GM18502 (cell line): Measurements from ENCODE around the gene ABCD3.
"Not testable (repeated sequence)": the region's sequence is repeated elsewhere in the genome, so short reads cannot be mapped to it uniquely, and the experiment has no call there.

Experiments
- ATAC-seq: cut with Tn5 transposase; IDR thresholded peaks from one replicate; pipeline ENCODE4 v1.9.1; 2021; ENCODE audit warnings: mild to moderate bottlenecking; ENCODE audit not compliant: unreplicated experiment, poor library complexity

ABCD3 gene

DNA sequence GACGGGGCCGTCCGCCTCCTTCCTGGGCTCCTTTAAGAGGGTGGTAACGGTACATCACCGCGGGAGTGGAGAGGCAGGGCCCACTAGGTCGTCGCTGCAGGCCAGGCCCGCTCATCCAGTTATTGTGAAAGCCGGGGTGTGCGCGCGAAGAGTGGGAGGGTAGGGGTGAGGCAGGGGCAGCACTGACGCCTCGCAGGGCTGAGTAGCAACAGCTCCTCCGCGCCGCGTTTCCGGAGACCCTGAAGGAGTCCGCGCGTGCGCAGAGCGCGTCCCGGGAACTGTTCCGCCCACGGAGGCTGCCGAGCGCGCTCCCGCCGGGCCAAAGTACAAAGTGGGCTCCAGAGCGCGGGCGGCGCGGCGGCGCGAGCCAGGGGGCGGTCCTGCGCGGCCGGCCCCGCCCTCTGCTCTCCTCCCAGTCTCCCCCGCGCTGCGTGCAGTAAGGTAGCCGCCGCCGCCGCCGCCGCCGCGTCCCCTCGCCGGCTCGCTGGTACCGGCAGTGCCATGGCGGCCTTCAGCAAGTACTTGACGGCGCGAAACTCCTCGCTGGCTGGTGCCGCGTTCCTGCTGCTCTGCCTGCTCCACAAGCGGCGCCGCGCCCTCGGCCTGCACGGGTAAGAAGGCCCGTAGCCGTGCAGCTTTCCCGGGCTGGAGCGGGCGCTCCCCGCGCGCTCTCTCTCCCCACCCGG lies at the start of gene ABCD3:
TSS of gene ABCD3 (plus strand) at position 412 of the 686 bp plus-strand sequence. CDS start at position 502, 90 bp downstream.
- peak; percentile 97 for ATAC-seq

DNA sequence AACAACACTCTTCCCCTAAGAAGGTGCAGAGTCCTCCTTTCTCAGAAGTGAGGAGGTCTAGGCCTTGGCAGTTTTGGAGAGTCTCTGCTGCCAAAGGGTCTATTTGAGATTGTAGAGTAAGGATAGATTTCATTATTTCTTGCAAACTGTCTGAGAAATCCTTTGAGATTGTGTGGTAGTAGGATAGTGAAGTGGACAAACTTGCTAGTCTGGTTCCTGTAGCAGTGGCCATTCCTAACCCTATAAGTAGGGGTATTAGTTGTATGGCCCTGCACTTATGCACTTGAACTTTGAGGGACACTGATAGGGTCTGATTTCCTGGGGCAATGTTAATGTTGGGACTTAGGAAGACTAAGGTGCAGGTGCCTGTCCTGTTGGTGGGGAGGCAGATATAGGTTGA lies 45.4 kb upstream of the ABCD3 start:
- not testable (repeated sequence) for ATAC-seq

DNA sequence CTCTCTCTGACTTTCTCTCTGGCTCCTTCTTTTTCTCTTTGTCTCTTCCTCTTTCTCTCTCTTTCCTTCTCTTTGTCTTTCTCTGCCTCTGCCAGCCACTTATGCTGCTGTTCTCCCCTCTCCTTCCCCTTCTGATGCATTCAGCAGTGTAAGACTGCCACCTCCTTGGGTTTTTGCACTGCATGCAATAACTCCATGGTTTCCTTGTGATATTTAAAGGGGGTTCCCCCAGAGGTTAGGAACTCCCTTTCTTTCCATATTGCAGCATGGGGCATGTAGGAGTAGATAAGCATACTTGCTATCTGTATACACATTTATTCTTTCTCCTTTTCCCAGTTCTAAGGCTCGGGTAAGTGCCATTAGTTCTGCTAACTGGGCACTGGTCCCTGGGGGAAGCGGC lies 44.9 kb upstream of the ABCD3 start:
- ATAC-seq, result not testable (repeated sequence)

DNA sequence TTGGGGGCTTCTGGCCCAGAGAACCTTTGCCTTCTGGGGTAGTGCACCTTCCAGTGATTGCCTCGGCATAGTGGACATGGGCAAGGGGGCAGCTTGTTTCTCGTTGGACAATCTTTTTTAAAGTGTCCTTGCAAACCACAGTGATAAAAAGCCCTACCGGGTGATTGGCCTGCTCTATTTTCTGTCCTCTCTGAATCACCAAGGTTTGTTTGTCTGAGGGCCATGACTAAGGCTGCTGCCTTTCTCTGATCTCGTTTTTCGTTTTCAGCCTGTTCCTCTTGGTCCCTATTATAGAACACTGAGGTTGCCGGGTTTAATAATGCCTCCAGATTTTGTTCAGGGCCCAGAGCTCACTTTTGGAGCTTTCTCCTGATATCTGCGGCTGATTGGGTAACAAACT lies 42.5 kb upstream of the ABCD3 start:
- not testable (repeated sequence) for ATAC-seq

DNA sequence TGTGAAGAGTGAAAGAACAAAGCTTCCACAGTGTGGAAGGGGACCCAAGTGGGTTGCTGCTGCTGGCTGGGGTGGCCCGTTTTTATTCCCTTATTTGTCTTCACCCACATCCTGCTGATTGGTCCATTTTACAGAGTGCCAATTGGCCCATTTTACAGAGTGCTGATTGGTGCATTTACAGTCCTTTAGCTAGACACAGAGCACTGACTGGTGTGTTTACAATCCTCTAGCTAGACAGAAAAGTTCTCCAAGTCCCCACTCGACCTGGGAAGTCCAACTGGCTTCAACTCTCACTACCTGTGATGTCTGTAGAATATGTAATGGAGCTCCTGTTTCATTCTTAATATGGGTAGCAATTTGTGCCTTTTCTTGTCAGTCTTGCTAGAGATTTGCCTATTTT lies 39.7 kb upstream of the ABCD3 start:
- ATAC-seq, result not testable (repeated sequence)

DNA sequence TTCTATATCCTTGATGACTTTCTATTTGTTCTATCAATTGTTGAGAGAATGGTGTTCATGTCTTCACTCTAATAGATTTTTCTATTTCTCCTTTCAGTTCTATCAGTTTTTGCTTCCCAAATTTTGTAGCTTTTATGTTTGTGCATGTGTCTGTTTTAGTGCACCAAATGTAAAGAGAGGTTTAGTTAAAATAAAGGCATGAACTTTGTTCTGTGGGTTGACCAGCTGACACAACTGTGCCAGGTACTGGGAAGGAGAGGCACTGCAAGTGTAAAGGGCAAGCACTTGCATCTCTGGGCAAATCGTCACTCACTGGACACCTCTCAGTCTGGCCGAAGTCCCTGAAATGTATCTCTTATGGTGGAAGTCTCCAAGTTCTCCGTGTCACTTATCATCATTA lies 38.6 kb upstream of the ABCD3 start:
- ATAC-seq, result no peak

DNA sequence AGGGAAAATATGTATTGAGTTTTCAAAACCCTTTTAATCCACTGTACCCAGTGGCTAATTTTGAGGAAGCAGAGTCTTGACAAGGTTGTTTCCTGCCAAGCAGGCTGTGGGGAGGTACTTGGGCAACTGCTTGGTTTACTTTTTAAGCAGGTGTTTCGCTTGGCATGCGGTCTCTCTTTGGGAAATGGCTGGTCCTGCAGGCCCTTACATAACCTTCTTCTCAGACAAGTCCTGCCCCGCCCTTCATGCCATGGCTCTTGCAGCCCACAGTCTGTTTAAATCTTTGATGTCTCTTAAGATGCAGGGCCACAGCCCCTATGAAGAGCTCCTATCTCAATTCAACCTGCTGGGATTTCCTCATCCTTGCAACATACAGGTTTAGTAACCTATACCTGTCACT lies 36.0 kb upstream of the ABCD3 start:
- no peak for ATAC-seq

DNA sequence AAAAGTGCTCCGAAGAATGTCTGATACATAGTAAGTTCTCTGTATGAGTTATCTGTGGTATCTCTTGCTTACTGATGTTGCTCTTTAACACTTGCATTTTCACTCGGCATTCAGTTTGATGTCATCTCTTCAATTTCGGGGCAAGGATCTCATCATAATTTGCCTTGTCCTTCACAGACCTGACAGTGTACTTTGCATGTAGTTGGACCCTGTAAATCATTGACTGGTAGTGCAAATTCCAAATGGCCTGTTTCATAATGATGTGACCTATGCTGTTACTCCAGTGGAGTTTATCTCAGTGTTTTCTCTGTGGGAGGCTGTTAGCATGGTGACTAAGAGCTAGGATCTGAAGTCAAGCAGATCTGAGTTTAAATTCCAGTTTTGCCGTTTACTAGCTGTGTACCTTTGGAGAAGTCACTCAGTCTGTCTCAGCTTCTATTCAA lies 34.2 kb upstream of the ABCD3 start:
- no peak for ATAC-seq

DNA sequence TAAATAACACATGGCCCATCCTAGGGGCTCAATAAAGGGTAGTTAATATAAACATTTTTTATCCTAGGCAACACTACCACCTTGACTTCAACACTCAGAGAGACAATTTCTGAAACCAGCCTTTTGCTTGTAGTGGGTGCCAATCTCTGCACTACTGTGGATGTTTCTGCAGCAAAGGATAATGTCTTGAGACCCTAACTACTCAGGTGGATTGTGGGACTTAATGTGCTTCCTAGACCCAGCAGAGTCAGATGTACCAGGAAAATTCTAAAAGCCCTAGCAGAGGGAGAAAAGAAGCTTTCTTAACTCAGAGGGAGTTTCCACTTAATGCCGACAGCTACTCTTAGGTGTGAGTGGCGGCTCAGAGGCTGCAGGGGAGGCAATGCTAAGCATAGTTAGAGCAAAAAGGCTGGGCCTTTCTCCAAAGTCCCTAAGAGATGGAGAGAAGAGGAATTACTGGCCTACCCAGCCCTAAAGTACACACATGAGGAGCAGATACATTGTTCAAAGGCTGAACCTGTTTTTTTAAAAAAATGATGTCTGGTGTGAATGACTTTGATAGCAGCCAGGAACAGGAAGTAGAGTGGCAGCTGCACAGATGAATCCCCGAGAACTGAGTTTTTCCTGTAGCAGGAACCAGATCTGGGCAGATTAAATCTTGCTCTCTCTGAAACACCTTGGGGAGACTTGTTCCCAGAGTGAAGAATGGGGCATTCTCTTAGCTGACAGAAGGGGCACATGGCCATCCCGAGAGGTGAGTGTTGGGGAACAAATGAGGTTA lies 33.5 kb upstream of the ABCD3 start:
- no peak for ATAC-seq

DNA sequence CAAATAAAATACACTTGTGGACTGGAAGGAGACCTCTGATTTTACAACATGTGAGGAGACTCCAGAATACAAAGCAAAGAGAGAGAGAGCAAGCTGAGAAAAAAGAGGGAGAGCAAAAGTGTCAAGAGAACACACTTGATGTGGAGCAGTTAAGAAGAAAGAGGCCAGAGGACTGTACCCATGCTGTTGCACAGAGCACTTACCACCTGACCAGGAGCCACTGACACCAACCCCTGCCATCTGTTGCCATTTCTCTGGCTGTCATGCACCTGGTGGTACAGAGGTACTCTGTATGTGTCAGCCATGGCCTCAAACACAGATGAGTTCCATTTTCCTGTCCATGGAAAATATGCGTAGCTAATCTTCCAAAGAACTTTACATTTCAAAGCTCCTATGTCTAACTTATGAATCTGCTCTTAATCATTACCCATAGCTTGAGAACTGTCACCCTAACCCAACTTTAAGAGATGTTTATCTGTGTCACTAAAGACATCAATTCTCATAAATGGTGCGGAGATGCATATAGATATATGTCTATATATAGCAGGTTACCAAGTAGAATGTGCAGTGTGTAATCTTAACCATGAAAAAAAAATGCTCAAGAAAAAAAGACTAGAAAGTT lies 32.8 kb upstream of the ABCD3 start:
- ATAC-seq, result no peak

DNA sequence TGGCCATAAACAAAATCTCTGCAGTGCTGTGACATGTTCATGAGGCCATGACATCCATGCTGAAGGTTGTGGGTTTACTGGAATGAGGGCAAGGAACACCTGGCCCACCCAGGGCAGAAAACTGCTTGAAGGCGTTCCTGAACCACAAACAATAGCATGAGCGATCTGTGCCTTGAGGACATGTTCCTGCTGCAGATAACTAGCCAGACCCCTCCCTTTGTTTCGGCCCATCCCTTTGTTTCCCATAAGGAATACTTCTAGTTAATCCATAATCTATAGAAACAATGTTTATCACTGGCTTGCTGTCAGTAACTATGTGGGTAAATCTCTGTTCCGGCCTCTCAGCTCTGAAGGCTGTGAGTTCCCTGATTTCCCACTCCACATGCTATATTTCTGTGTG lies 28.9 kb upstream of the ABCD3 start:
- ATAC-seq, result no peak

DNA sequence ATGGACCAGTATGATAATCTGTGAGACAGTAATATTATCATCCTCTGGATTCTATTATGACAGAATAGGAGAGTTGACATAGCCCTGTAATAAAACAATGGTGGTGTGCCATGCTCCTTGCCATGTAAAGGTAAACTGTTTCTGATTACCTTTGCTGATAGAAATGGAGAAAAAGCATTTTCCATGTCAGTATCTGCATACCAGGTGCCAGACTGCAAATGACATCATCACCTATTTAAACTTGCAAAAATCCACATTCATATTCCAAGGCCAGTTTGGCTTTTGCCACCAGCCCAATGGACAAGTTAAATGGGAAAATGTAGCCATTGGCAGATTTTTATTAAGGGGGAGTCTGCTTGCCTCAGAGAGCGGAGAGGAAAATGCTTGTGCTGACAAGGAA lies 23.9 kb upstream of the ABCD3 start:
- ATAC-seq, result no peak

DNA sequence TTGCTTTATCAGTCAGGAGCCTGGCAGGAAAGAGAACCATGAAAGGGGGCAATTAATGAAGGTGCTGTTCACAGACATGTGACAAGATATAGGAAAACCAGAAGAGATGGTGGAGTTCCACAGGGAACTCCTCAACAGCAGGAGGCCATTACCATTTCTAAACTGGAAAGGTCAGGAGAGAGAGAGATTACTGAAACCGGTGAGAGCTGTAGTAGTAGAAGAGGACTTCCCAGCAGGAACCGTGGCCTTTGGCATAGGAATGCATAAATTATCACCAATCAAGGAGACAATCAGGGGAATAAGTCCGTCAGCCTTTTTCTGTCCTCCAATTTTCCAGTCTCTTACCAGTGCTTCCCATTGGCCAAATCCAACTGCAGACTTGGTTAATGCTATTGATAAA lies 23.0 kb upstream of the ABCD3 start:
- no peak for ATAC-seq

DNA sequence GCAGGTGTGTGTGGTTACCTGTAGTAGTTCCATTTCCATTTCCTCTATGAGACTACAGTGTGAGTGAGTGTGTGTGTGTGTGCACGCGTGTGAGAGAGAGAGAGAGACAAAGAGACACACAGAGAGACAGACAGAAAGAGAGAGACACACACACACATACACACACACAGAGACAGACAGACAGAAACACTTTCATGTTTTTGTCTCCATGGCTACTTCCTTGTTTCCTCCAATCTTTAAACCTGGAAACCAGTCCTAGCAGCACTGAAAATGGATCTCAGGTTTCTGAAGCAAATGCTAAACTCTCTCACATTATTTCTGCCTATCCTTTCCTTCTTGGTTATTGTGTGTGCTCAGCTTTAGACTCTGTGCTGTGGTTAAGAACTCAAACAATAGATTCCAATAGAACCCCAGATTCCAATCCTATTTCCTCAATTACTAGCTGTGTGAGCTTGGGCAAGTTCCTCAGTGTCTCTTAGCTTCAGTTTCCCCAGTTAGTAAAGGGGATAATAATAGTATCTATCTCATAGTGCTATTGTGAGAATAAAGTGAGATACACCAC lies 22.4 kb upstream of the ABCD3 start:
- no peak for ATAC-seq

DNA sequence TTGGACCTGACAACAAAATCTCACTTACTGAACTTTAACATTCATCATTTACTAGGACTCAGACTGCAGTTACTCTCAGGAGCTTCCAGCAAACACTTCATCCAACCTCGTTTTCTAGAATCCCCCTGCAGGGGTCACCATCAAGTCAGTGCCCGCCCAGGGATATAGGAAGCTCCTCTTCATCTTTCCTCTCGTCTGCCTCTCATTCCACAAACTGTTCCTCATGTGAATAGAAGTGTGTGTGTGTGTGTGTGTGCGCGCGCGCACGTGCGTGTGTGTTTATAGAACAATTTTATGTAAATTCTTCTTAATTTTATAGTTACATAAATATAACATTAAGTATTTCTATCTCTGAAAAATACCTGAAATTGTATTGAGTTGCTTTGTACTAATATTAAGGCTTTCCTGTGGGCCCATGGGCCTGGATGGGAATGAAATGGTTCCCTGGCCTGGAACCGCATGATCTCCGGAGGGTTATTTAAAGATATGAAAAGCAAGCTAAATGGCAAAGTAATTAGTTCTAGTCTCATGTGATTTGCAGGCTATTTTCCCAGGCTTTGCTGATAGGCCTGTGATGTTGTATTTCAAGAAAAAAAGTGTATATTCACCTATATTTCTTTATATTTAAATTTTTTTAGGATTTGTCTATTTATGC lies 21.7 kb upstream of the ABCD3 start:
- no peak for ATAC-seq

DNA sequence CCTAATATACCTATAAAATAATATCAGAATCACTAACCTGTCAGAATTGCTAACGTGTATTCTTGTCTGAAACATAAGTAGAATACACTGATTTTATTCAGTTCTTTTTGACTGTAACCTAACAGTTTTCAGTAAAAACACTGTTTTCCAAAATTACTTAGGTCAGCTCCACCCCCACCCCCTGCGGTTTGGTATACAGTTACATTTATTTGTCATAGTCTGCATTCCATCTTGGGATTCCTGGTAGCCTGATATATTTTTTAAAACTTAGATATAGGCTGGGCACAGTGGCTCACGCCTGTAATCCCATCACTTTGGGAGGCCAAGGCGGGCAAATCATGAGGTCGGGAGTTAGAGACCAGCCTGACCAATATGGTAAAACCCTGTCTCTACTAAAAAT lies 19.8 kb upstream of the ABCD3 start:
- no peak for ATAC-seq

DNA sequence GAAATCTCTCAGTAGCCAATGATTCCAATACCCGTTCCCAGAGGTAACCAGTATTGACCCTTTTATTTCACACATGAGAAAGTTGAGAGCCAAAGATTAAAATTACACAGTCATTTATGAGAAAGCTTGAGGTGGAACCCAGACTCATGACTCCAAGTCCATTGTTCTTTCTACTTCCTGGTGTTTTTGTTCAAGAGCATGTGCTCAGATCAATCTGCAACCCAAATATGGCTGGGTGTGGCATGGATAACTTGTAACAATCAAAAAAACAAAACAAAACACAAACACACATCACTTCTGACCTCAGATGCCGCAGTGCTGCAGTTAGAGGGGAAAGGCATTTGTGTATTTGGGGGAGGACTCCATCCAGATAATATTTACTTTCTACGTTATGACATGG lies 18.7 kb upstream of the ABCD3 start:
- ATAC-seq, result no peak

DNA sequence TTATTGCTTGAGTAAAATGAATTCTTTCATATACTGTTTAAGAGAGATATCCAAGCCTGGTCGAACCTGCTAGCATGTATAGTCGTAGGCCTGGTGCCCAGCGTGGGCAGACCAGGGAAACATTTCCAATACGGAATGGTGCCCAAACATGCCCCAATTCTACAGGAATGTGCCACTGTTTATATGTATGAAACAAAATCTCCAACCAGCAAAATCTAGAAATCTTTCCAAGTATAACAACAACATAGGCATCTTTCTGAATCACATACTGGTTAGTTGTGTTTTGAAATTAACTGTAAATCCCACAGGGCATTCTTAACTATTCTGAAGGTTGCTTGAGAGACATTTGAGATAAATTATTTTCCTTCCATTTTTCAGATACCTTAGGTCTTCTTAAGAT lies 17.0 kb upstream of the ABCD3 start:
- no peak for ATAC-seq

DNA sequence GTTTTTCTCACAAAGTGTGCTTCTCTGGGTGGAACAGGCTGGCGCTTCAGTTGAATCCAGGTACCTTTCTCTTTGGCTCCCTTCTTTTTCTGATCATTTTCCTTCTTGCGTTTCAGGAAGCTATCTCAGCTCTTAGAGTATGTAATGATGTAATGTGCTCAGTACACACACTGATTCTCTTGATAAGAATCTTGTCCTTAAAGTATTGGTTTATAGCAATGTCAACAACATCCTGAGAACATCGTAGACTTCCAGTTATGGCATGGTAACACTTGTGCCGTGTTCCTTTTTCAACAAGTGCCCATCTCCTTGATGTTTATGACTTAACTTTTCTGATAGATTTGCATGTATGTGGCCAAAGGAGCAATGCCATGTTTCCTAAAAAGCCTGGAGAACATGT lies 11.7 kb upstream of the ABCD3 start:
- no peak for ATAC-seq

DNA sequence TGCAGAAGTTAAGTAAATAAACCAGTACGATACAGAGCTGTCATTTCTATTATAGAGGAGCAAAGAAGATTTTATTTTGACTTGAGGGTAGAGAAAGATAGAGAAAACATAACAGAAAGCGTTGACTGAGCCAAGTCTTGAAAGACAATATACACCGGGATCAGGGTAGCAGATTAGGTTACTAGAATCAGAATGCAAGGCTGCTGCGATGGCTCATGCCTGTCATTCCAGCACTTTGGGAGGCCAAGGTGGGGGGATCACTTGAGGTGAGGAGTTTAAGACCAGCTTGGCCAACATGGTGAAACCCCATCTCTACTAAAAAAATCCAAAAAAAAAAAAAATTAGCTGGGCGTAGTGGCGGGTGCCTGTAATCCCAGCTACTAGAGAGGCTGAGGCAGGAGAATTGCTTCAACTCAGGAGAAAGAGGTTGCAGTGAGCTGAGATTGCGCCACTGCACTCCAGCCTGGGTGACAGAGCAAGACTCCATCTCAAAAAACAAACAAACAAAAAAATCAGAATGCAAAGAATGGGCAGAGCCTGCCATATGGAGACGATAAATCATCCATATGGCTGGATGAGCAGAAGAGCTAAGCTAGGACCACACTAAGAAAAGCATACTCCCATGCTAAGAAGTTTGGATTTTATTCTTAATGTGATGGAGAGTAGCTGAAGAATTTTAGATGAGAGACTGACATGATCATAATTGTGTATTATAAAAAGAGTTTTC lies 9.9 kb upstream of the ABCD3 start:
- ATAC-seq, result no peak
